Astrocyte of the hippocampus (primary cell): ENCODE data around the gene RNF208.

Source experiments
- DNase-seq: peaks from one replicate; pipeline ENCODE4 v3.0.0; 2011; ENCODE audit warnings: low read depth, low spot score

The RNF208 gene

DNA sequence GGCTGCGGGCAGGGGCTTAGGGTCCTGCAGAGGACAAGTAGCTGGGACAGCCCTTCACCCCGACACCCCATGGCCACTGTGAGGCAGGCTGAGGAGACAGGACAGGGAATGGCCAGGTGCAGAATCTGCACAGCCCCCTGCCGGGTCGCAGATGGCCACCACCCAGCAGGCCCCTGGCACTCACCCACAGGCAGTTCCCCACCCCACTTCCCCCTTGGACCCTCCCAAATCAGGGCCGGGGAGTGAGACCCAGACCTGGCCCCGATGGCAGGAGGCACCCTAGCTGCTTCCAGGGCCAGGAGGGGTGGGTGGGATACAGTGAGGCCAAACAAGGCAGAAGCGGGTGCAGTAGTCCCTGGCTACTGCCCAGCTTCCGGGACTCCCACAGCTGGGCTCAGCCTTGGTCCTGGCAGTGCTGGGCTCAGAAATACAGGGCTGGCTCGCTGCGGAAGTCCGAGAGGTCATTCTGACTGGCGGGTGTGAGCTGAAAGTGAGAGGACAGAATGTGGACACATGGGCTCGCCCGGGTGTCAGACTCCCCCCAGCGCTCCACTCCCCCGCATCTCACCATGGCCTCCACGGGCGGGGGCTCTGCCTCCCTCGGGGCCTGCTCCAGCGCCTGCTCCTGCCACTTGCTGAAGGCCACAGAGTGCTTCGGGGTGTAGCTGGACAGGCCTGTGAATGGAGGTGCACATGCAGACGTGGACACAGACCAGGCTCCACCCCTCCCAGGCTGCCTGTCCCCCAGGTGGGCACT, 30.2 kb downstream of the RNF208 start:
- no peak for DNase-seq

DNA sequence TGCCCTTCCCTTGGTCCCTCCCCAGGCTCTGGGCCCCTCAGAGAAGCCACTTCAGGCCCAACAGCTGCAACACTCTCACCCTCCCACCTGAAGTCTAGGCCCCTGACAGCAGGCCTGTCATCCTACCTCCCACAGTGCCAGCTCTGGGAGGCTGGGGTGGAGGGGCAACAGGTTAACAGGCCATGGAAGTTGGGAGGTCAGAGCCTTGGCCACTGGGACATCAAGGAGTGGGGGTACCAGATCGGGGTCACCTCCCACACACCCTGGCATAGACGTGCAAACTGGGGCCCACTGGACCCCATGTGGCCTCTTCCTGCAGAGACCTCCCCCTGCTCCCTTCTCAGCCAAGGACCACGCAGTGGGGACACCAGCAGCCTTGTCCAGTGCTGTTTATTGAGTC, 30.8 kb downstream of the RNF208 start:
- DNase-seq: no peak

DNA sequence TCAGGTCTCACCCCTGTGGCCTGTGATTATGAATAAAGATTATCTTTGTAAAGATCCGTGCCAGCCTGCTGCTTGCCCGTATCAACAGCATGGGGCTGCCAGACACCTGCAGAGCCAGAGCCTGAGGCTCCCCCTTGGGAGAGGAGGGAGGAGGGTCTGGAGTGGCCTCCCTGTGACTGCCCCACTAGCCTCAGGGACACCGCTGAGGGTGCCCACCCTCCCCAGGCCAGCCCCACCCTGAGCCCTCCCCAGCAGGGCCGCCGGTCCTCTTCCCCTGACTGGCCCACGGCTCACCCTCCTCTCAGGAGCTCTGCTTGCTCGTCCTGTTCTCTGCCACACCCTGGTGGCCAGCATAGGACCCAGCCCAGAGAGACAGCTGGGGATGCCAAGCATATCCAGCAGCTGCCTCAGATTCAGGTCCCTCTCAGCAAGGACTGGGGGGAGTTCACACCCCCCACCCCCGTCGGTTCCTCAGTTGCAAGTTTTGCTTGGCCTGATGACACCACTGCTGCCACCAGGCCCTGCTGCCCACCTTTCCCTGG, 31.7 kb downstream of the RNF208 start:
- DNase-seq: no peak

DNA sequence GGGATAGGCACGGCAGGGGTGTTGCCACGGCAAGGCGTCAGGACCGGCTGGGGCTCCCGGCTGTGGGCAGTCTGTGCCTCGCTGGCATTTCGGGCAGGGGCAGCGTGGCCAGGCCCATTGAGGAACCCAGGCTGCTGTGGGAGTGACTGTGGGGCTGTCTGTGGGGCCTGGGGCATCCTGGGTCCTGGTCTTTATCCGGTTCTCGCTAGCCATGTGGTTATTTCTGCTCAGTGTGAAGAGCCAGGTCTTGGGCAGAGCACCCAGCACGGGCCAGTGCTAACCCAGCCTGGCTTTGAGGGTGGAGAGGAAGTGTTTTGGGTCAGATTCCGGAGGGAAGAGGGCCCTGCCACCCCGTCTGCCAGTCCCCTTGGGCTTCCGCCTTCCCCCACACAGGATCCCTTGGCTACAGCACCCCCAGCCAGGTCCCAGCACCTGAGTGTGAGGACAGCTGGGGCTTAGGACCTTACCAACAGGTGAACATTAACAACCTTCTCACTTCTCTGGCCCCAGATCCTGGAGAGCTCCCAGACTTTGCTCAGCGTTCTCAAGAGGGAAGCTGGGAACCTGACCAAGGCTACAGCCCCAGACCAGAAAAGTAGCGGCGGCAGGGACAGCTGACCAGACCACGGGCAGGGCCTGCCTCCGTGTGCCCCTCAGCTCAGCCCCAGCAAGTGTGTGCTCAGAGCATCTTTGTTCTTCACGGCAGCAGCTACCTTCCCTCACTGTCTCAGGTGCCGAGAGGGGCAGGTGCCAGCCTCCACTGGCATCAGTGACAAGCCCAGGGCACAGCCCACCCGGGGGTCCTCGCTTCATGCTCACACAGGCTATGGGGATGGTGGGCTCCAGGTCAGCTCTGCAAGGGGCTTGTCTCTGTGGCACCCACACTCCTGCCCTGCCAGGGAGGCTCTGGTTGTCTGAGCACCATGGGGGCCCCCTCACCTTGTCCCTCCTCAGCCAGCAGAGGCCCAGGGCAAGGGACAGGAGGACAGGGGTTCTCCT, 32.4 kb downstream of the RNF208 start:
- DNase-seq: no peak

DNA sequence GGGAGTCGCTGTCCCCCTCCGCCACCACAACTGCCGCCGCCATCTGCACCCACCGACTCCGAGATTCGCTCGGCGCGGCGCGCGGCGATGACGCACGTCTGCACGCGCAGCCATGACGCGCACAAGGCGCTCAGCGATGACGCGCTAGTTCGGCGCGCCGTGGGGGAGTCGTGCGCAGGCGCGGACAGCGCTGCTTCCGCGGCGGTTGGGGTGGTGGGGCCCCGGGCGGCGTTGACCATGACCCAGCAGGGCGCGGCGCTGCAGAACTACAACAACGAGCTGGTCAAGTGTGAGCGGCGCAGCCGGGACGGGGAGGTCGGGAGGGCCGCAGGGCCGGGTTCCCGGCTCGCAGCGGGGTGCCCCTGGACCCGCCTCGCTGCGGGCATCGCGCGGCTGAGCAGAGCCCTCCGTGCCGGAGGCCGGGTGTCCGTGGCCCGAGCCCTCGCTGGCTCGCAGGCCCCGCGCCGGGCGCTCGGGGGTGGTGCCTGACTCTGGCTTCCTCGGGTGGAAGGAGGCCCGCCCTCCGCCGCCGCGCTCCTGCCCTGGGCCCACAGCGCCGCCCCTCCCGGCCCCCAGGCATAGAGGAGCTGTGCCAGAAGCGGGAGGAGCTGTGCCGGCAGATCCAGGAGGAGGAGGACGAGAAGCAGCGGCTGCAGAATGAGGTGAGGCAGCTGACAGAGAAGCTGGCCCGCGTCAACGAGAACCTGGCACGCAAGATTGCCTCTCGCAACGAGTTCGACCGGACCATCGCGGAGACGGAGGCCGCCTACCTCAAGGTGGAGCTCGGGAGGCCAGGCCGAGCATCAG, 33.3 kb downstream of the RNF208 start, which contains the start of the genes ANAPC2 and SSNA1:
TSS of gene ANAPC2 (minus strand) at position 71 of the 807 bp plus-strand sequence. CDS start at position 43, 28 bp downstream.
TSS of gene SSNA1 (plus strand) at position 187 of the 807 bp plus-strand sequence. CDS start at position 238, 51 bp downstream.
- peak; percentile 98 for DNase-seq

DNA sequence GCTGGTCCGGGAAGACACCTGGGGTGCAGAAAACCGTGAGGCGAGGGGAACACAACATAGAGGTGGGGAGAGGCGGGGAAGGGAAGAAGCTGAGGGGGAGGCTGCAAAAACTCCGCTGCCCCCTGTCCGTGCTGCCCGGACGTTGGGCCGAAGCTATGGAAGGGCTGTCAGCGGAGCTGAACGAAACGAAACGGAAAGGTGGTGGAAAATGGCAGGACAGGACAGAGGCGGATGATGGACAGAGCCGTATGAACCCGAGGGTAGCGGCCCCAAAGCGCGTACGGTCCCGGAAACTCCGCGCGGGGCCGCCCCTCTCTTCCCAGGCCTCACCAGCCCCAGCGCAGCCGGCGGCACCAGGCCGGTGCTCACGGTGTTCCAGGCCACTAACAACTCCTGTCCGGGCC, 34.0 kb downstream of the RNF208 start:
- no peak for DNase-seq

DNA sequence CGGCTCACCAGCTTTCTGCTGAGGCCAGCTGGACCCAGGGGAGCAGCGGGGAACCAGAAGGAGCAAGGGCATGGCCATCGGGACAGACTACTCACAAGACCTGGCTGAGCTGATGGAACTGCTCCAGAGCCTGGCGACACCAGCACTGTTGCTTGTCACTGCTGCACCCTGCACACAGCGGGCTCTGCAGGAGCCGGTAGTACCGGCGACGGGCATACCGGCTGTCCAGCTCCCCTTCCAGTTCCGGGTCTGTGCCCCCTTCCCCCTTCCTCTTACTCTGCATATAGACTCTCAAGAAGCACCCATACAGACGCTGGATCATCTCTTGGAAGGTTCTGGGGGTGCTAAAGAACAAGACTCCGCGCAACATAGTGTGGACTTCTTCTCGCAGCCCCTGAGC, 34.7 kb downstream of the RNF208 start:
- no peak for DNase-seq

DNA sequence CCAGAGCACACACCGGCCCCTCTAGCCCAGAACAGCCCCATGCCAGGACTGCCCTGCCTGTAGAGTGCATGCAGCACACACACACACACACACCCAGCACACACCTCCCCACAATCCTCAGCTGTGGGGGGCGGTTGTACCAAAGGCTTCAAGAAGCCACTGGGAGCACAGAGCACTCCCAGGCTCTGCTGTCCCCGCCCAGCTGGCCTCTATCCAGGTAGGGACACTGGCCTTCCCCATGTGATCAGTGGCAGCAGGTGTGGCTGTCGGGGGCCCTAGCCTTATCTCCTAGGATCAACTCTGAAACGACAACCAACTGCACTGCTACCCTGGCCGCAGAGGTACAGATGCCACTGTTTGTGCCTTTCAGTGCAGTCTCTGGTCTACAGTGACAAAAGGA, 35.7 kb downstream of the RNF208 start:
- DNase-seq: no peak

DNA sequence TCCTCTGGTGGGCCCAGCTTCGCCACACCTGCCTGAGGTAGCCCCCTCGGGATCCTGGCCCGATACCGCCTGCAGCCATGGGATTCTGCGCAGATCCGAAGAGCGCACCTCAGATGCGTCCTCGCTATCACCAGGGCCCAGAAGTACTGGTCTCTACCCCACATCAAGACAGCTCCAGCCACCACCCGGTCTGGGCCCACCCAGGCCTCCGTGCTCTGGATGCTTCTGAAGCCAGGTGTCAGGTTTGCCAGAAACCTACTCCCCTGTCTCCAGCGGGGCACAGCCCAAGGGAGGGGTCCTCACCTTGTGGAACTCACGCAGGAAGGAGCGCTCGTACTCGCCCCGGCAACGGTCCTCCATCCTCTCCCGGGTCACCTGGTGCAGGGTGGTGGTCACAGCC, 36.1 kb downstream of the RNF208 start:
- DNase-seq: no peak

DNA sequence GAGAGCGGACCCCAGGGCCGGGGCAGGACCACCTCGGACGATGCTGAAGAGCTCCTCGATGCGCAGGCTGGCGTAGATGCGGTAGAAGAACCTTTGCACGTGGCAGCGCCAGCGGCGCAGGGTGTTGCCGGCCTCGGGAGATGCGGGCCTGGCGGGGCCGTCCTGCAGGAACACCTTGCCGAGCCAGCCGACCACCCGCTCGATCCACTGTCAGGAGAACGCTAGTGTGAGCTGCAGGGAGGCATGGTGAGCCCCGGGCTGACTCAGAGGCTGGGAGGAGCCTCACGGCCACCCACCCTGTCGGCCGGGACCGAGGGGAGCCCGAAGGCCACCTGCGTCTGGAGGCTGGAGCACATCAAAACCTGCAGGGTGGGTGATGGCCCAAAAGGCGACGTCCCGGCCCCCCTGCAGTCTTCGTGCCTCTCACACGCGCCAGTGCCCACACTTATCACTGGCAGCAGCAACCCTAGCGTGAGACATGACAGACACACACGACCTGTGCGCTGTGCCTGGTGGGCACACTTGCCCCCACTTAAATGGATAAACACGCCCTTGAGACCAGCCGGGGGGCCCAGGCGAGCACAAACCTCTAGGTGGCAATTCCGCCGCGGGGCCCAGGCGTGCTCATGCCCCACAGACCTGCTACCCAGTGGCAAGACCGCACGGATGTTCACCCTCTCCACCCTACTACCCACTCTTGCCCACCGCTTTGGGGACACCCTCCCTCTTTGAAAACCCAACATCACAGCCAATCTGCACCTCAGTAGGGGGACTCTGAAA, 37.0 kb downstream of the RNF208 start:
- no peak for DNase-seq

DNA sequence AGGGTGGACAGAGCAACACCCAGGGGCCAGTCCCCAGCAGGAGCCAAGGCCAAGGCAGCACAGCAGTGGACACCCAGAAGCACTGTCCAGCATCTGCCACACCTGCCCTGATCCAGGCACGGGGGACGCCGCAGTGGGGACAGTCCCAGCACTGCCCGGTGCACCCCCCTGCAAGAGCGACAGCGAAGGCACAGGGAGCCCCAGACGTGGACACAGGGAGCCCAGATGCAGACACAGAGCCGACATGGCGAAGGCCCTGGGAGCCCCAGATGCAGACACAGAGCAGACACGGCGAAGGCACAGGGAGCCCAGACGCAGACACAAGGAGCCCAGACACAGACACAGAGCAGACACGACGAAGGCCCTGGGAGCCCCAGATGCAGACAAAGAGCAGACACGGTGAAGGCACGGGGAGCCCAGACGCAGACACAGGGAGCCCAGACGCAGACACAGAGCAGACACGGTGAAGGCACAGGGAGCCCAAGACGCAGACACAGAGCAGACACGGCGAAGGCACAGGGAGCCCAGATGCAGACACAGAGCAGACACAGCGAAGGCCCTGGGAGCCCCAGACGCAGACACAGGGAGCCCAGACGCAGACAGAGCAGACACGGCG, 38.0 kb downstream of the RNF208 start:
- no peak for DNase-seq

DNA sequence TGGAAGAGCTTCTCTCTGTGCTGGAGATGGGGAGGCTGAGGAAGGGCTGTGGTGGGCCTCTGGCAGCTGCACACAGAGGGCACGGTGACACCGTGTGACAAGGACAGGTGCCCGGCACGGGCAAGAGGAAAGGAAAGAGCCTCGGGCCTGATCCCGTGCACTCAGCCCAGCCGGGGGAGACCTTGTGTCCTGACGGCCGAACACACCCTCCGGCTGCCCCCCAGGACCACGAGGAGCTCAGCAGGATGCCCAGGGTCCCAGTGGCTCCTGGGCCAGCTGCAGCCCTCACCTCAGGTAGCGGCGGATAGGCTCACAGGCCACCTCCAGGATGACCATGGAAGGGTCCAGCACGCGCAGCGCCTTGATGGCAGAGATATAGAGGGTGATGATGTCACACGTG, 39.2 kb downstream of the RNF208 start:
- DNase-seq: no peak

DNA sequence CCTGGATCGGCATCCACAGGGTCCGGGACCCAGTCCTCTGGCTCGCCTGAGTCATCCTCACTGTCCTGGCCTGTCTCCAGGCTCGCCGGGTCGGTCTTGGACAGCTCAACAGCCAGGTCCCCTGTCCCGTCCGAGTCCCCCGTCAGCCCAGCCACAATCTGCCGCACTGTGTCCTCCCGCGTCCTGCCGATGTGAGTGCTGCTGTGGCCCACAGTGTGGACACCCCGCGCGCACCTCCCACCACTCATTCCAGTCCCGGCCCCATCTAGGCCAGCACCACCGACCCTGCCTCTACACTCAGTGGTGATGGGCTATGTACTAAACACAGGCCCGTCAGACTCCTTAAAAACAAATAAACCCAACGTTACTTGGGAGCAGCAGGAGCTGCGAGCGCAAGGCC, 40.4 kb downstream of the RNF208 start:
- no peak for DNase-seq

DNA sequence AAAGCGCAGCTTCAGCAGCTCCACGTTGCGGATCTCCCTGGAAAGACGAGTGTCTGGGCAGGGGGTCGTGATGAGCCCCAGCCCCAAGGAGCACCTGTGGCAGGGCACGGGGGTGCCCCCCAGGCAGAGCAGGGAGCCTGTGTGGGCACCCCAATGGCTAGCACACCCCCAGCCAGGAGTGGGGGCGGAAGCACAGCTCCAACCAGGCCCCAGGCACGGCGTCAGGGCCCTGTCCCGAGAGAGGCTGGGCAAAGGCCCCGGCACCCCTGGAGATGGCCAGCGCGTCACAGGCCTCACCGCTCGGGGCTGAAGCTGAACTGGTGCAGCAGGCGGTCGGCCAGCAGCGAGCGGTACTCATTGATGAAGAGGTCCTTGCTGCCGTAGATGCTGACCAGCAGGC, 41.5 kb downstream of the RNF208 start:
- no peak for DNase-seq

DNA sequence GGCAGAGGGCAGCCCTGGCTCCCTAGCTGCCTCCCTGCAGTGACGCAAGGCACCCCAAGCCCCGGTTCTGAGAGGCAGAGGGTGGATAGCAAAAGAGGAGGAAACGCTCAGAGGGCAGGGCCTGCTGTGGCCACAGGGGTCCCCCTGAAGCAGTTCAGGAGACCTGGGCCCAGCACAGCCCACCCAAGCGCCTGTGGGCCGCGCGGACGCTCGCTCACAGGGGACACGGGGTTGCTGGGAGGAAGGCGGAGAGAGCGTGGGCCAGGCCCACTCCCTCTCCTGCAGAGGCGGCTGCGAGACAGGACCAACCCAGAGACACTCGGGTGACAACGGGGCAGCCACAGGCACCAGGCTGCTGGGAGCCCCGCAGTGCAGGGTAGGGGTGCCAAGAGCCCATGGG, 42.3 kb downstream of the RNF208 start:
- DNase-seq: no peak

DNA sequence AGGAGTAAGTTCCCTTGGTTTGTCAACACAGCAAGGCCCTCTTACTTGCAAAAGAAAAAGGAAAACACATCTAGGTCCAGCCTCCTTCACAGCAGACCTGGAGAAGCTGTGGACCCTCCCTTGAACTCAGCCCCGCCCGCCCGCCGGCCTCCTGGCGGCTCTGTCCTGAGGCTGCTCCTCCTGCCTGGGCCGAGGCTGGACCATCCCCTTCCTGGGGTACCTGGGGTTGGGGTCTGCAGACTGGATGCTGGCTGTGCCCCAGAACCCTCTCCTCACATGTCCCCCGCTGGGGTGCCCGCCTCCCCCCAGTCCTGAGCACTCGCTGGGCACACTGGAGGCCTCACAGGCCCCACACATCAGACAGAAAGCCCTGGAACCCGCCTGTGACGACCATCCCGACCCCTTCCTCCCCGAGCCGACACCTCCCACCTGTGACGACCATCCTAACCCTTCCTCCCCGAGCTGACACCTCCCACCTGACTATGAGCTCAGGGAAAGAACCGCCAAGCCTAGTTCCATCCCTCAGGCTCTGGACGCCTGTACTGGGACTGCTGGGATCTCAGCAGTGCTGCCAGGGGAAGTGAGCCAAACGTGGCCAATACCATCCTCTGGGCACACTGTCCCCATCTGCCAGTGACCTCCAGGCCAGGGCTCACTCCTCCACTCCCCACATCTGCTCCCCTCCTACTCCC, 43.0 kb downstream of the RNF208 start:
- no peak for DNase-seq

DNA sequence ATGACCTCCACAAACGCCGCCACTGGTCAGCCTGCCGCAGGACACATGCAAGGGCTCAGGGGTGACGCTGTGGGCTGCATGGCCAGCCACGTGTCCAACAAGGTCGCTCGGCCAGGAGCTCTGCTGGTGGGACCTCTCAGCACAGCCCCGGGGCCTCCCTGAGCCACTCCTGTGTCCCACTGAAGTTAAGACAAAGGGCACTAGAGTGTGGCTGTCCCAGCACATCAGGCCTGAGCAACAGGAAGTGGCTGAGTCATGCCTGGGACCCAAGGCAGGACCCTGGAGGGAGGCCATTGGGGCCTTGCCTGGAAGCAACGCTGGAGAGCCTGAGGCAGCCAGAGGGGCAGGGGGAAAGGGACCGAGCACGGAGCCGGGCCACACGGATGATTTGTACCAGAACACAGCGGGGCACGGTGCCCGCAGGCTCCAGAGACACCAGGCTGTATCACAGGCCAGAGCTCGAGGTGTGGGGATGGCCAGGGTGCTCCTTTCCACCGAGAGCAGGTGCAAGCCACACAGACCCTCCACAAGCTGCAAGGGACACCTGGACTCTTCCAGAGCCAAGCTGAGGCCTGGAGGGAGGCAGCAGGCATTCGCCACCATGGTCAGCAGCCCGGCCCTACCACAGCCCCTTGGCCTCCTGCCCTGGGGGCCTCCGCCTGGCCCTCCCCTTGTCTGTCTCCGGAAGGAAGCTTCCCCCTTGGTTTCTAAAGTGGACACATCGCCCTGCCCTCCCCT, 43.7 kb downstream of the RNF208 start:
- no peak for DNase-seq

DNA sequence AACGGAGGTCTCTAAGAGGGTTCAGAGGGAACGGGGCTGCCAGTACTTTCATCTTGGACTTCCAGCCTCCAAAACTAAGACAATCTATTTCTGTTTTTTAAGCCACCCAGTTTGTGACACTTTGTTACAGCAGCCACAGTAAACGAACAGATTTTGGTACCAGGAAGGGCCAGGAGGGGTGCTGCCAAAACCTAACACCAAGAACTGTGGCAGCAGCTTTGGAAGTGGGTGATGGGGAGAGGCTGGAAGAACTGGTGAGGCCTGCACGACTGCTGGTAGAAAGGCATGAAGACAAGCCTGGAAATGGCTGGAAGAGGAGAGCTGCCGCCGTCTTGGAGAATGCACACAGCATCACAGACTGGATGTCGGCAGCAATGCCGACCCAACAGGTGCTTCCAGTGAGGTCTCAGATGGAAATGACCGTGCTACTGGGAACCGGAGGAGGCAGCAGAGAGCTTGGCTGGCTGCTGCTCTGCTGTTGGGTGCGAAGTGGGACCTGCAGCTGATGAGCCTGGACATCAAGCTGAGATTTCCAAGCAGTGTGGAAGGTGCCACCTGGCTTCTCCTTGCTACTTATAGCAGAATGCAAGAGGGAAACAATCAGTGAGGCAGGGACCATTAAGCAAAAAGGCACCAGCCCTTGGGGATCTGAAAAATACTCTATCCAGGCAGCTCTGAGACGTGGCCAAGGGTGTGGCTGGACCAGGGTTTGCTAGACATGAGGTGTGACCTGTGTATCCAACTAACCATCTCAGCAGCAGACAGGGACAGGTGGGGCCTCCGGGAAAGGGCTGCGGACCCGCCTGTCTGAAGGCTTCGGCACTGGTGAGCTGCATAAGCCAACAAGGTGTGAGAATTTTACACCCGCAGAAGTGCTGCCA, 45.5 kb downstream of the RNF208 start:
- DNase-seq: peak; percentile 49
